ENCODE measurements around the gene DNAH11.

Gene DNAH11

GRCh38 chr7:21675255-21675654, 132.4 kb downstream of the DNAH11 start:
- TF ChIP-seq, protein P1, sequence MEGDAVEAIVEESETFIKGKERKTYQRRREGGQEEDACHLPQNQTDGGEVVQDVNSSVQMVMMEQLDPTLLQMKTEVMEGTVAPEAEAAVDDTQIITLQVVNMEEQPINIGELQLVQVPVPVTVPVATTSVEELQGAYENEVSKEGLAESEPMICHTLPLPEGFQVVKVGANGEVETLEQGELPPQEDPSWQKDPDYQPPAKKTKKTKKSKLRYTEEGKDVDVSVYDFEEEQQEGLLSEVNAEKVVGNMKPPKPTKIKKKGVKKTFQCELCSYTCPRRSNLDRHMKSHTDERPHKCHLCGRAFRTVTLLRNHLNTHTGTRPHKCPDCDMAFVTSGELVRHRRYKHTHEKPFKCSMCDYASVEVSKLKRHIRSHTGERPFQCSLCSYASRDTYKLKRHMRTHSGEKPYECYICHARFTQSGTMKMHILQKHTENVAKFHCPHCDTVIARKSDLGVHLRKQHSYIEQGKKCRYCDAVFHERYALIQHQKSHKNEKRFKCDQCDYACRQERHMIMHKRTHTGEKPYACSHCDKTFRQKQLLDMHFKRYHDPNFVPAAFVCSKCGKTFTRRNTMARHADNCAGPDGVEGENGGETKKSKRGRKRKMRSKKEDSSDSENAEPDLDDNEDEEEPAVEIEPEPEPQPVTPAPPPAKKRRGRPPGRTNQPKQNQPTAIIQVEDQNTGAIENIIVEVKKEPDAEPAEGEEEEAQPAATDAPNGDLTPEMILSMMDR (IDR thresholded peaks at IDR 0.05) = no peak

DNA sequence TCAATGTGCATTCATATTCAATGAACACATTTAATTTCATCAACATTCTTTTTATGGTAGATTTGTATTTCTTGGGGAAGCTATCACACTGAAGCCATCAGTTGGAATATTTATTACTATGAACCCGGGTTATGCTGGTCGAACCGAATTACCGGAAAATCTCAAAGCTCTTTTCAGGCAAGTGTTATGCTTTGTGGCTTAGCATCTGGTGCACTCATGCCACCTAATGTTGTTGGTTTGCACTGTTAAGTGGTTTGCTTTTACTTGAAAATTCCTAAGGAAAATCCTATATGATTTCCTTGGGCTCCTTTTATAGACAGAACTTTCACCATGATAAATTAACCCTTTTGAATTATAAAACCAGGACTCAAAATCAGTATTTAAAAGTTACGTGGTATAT, 147.9 kb downstream of the DNAH11 start:
- TF ChIP-seq, protein P1 (IDR thresholded peaks at IDR 0.05) = no peak; the same call in 1 of the 2 replicates

- TF ChIP-seq, protein P1 (IDR thresholded peaks at IDR 0.05) = no peak
Observed at GRCh38 chr7:21702303-21702702, 159.5 kb downstream of the DNAH11 start.

- TF ChIP-seq, protein P1 (IDR thresholded peaks at IDR 0.05) = no peak
Observed at GRCh38 chr7:21704359-21704758, 161.5 kb downstream of the DNAH11 start.

DNA sequence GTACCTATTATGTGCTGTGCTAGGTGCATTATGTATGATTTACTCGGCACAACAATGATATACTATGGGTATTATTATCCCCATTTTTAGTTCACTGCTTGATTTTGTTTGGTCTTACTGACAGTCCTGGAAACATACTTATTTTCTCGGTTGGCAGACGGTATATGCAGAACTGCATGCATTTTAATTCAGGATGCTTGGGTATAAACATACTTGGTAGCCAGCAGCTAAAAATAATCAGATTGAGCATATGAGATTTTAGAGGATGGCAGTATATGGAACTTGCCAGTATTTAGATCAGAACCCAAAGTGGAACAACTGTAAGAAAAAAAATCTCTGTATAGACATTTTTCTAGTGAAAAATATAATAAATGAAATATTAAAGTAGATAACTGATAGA, 163.3 kb downstream of the DNAH11 start:
- TF ChIP-seq, protein P1 (IDR thresholded peaks at IDR 0.05) = no peak

DNA sequence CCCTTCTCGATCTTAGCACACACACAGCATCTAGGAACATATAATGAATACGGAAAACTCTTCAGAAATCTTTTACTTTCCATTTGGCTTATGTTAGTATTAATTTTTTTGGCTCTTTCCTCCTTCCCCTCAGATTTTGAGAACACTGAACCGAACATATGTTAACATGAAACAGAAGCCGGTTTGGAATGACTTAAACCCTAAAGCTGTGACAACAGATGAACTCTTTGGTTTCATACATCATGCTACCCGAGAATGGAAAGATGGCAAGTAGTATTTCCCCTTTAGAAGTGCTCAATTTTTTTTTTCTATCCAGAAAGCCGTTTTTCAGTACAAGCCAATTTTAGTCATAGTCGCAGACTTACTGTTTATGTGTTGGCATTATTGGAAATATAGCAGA, 164.7 kb downstream of the DNAH11 start:
- TF ChIP-seq, protein P1 (IDR thresholded peaks at IDR 0.05) = no peak

DNA sequence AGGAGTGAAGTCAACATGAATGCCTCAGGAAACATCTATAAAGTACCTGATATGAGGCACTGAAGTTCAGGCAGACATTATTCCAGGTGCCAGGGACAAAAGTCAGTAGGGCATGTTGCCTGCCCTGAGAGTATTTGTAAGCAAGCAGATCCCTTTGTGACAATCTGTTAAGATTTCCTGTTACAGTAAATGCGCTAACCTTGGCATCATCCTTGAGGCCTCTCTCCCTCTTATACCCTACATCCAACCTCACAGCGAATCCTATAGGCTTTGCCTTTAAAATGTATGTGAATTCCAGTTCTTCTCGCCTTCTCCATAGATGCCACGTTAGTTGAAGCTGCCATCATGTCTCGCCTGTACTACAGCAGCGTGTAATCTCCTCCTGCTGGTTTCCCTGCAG, 165.3 kb downstream of the DNAH11 start:
- TF ChIP-seq, protein P1 (IDR thresholded peaks at IDR 0.05) = no peak

DNA sequence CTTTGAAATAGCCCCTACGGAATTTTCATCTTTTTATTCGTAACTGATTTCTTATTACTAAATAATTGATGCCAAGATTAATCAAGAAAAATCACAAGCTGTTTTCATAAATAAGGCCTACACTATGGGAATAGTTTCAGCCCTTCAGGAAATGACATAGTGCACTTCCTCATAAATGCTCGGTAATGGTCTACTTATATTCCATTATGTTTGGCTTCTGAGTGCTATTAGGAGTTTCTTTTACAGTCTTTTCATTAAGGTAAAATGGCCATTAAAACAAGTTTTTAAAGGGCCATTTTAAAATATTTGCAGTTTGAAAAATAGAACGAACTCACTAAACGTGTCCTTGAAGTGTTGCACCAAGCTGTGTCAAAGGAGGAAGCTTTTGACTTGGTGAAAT, 174.5 kb downstream of the DNAH11 start:
- TF ChIP-seq, protein P1 (IDR thresholded peaks at IDR 0.05) = no peak

Measured in LNCAP (cell line).